Endometrial microvascular endothelial cells (primary cell): ENCODE measurements around the gene SFTPA2. TPM values are rescaled to one million over a fixed set of nuclear protein-coding genes. Genes with fewer than 3 reads are reported as not detected.
"Not testable (repeated sequence)": the region's sequence is repeated elsewhere in the genome, so short reads cannot be mapped to it uniquely, and the experiment has no call there.

Source experiments
- in situ Hi-C: cut with HindIII; loops from 2 replicates; pipeline ENCODE4 v1.10.0; 2017; ENCODE audit warnings: low sequenced_read_pairs, low pct_unique_long_range_greater_than_20kb; ENCODE audit errors: inconsistent ontology term
- total RNA-seq: library from RNA; depleted of rRNA; stranded (reverse); fragments of >200 nt; gene quantifications from one replicate; pipeline ENCODE4 v1.2.3, GENCODE V29; 2015; ENCODE audit errors: inconsistent ontology term

The SFTPA2 gene
- not detected for total RNA-seq

DNA sequence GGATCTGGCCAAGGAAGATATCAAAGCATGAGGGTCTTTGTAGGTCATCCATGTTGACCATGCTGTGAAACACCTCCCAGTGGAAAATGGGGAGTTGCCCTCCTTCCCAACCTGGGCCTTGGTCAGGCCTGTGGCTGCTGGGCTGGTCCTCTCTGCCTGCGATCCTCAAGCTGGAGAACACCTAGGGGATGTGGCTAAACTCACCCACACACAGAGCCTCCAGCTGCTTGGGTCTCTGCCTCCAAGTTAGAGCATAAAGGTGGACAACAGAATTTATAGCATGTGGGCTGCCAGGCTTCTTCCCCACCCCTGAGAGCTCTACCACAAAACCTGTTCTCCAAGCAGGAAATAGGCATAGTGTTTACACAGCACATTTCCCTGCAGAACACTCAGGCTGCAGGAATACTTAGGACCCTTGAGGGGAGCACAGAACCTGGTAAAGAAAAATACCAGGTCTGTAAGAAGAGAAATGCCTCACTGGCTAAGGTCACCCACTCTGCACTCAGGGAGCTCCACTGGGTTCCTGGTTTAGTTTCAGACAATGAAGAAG, at the start of gene SFTPA2:
TSS of gene SFTPA2 (minus strand) at position 248 of the 550 bp plus-strand sequence. CDS start 924 bp downstream, outside the sequence.
- in situ Hi-C loops, result no loop called here

DNA sequence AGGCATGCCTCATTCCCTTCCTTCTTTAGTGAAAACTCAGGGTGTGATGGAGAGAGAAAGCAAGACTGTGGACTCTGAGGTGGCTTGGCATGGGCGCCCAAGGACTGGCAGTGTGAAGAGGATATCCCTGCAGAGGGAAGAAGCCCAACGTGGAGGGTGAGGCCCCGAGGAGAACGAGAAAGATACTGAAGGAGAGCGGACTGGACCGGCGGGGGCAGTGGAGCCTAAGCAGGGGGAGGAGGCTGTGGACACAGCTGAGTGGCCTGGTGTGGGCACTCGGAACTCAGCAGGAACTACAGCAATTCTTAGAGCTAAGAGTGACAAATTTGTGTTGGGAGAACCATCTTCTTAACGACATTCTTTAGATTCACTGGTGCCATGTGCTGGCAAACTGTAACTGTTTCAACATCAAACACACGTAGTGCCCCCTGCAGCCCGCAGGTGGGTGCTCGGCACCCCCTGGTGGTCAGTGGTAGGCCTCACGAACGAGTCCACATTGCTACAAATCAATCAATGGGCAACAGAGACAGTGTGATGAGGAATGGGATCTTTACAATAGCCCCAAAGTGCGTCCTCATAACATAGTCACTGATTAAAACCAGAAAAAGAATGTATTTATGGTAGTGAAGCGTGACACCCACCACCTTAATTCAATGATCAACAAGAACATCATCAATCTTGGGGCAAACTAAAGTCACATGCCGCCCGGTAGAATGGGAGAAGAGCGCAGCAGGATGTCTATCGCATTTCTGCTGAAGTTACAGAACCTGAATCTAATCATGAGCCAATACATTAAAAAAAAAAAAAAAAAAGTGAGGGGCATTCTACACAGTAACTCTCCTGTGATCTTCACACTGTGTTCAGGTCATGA, 48.5 kb upstream of the SFTPA2 start:
- in situ Hi-C loops, result no loop called here

DNA sequence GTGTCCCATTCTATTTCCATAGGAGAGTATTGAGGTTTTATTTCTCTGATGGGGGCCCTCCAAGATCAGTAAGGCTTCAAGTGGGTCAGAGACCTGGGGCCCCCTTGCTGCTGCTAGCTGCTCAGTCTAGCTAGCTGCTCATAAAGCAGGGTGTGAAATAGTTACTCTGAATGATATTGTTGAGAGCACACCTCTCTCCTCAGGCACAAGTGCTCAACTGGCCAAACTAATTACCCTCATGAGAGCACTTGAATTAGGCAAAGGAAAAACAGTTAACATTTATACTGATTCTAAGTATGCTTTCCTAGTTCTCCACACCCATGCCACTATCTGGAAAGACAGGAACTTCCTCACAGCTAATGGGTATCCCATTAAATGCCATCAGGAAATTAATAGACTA, 45.1 kb upstream of the SFTPA2 start:
- in situ Hi-C loops, result no loop called here

DNA sequence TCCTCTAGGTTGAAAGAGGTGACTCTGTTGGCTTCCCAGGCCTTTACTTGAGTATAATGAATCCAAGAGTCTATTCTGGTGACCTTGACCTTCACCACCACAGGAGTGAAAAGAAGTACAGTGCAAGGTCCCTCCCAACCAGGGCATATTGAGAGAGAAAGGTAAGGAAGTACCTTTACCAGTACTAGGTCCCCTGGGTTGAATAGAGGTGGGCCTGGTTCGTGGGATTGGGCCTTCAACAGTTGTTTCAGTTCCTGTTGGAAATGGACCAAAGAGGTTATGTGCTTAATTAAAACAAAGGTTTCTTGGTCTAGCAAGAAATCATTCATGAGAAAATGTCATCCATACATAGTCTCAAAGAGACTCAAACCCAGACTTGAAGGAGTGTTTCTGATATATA, 44.1 kb upstream of the SFTPA2 start:
- in situ Hi-C loops, result no loop called here

DNA sequence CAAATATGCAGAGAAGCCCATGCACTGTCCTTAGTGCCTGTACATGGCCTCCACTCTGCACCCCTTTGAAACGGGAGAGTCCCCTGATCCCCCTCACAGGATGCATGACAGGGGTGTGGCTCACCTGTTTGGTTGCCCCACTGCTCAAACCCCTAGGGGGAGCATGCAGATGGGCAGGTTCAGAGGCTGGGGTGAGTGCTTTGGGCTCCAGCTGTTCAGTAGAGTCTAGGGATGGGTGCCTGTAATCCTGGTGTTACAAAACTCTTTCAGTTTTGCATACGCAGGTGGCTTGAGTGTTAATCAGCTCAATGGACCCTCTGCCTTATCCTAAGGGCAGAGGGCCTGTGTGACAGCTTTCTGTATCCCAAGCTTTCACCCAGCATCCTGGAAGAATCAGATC, 42.7 kb upstream of the SFTPA2 start:
- in situ Hi-C loops, result no loop called here

DNA sequence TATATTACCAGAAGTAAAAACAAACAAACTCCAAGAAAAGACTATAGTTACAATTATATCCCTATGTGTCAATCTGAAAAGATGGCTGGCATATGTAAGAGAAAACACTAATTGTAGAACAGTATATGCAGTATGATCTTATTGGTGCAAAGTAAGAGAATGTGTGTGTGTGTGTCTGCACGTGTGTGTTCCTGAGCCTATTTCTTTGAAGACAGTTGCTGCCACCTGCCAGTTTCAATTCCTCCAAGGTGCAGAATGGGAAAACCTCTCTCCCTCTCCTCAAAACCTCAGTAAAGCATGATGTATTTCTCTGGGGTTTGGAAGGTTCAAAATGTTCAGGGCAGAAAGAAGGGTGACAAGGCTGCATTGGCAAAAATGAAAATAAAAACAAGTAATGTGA, 41.7 kb upstream of the SFTPA2 start:
- in situ Hi-C loops, result no loop called here

DNA sequence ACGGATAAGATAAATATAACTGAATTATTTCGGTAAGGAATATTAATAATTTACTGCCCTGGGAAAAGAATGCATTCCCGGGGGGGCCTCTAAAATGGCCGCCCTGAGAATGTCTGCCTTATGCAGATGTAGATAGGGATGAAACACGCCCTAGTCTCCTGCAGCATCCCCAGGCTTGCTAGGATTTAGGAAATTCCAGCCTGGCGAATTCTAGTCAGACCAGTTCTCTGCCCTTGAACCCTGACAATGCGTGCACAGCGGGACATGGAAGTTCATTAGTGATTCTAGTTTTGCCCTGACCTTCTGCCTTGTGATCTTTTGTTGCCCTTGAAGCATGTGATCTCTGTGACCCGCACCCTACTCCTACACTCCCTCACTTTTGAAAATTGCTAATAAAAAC, 39.4 kb upstream of the SFTPA2 start:
- in situ Hi-C loops, result not testable (repeated sequence)

DNA sequence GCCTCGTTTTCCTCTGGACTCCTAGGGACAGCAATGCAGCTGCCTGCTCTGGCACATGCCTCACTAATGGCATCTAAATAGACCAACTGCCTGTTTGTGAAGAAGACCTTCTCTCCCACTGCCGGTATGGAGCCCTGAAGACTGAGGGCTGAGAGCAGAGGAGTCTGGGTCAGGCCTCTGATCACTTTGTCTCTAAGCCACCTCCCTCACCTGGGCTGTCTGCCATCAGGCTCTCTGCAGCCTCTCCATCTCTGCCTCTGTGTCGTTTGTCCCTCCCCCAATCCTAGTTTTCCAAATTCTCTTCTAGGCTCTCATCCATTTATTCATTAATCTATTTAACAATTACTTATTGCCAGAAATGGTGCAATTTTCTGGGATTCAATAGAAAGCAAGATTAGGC, 35.3 kb upstream of the SFTPA2 start:
- in situ Hi-C loops, result no loop called here

DNA sequence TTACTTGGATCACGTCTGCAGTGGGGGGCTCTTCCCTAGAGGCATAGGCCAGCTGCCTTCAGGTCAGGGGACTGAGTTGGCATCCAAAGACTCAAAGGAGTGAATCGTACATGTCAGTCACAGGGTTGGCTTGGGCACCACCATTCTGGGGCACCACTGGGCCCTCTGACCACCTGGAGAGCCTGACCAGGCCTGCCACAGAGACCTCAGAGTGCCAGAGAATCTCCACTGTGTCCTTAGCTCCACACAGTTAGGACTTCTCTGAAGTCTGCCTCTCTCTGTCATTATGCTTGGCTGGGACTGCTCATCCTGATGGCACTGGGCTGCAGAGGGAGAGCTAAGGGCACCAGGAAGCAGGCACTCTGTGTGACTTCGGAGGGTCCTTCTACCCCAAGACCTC, 34.4 kb upstream of the SFTPA2 start:
- in situ Hi-C loops, result not testable (repeated sequence)

DNA sequence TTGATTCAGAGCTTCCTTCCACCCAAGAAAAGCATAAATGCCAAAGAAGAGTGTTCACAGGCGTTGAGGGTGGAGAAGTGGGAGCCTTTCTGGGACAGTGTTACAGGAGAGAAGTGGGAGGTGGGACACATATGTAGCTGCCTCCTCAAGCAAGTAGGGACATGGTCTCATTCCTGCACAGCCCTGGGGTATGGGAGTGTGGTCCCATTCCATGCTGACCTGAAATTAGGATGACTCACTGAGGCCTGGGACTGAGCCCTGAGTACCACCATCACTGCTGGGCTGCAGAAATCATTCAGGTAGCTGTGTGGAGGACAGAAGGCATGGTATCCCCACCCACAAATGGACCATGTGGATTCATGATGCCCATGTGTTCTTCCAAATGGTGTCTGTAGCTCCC, 33.2 kb upstream of the SFTPA2 start:
- in situ Hi-C loops, result no loop called here

DNA sequence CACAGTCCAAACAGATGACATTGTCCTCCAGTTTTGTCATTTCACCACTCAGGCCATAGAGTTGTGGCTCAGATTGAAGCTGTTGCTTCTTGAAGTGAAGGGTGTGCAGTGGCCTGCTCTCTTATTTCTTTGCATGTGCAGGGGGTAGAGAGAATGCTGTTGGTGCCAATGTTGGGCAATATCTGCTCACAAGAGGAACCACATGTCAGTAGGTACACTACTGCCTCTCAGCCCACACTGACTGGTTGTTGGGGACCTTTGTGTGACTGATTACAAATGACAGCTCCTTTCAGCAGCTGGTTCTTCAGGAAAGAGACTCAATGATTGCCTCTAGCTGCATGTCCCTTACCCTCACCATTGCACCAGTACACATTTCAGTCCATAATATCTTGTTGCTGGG, 28.6 kb upstream of the SFTPA2 start:
- in situ Hi-C loops, result no loop called here

DNA sequence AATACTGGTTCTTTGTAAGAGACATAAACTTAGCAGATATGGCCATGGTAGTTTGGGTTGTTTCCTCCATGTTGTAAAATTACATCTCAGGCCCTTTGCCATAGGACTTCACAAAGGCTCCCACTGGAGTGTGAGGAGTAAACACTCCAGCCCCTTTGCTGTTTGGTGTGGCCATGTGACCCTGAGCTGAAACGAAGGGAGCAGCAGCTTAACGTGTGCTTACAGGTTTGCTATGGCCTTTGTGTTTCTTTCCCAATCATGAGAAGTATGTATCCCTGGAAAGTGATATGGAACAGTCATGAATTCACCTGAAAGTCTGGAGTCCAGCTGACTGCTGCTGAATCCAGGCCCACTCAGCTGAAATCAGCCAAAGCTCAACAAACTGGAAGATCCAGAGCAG, 26.7 kb upstream of the SFTPA2 start:
- in situ Hi-C loops, result no loop called here

DNA sequence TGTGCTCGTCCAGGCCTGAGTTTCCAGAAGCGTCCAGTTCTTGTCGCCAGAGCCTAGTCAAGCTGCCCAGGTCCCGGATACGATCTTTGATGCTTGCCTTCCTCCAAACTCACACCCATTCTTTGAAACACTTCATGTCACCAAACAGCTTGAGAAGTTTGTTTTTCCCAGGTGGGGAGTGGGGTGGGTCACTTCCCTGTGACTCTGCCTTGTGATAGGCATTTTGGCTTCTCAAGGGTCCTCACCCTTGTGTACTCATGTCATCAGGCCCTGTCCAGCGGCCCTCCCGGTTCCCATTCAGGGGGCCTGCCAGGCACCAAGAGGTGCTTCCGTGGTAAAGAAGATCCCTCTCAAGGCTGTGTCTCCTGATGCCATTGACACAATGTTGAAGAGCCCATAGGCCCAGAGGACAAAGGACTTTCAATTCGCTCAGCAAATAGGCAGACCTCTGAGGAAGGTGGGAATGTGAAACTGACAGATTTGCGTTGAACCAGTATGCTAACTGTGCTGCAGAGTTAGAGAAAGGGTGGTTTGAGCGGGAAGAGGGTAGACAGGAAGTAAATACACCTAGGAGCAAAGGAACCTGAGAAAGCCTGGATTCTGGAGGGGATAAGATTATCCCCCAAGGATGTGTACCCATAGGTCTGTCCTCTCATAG, 25.8 kb upstream of the SFTPA2 start:
- in situ Hi-C loops, result no loop called here

DNA sequence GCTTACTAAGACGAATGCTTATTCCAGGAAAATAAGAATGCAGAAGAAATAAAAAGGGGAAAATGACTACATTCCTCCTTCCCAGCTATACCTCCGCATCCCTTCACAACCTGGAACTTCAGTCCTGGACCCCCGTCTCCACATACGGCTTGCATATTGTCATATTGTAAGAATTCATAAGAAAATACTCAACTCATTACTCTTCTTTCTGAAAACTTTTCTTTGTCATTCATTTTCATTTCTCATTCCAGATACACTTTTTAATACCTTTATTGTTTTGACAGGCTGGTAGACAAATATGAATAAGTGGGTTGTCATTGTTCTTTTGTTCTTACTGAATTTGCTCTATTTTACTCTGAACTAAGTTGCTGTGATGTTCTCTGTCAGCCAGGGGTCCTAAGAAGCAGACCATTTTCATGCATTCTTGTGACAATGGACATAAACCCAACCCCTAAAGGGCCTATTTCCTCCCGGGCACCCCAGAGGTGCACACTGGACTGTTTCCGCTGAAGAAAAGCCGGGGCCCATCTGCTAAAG, 23.3 kb upstream of the SFTPA2 start:
- in situ Hi-C loops, result no loop called here

DNA sequence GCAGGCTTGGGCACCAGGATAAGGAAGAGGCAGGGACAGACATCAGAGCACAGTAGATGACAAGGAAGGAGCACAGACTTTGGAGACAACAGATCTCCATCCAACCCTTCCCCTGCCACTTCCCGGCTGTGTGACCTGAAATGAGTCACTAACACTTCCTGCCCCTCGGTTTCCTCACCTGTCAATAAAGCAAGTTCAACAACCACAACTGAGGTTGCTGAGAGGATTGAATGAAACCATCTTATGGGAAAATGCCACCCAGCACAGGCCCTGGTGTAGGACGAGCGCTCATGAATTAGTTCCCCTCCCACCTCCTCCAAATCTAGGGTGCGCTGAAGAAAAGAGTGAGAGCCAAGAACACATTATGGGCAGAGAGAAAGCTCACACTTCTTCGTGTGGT, 22.7 kb upstream of the SFTPA2 start:
- in situ Hi-C loops, result not testable (repeated sequence)

DNA sequence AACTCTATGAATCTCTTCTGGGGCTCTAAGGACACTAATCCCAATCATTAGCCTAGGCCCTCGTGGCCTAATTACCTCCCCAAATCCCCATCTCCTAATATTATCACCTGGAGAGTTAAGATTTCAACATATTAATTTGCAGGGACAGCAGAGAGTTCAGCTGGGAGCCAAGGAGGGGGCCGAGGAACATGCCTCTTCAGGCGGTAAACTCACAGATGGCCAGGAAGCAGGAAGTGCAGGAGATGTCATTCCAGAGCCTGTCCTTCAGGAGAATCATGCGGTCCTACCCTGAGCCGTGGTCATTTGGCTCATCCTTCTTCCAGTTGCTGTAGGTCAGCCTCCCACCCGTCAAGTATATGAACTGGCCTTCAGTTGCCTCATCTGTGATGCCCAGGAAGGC, 21.9 kb upstream of the SFTPA2 start:
- in situ Hi-C loops, result no loop called here

DNA sequence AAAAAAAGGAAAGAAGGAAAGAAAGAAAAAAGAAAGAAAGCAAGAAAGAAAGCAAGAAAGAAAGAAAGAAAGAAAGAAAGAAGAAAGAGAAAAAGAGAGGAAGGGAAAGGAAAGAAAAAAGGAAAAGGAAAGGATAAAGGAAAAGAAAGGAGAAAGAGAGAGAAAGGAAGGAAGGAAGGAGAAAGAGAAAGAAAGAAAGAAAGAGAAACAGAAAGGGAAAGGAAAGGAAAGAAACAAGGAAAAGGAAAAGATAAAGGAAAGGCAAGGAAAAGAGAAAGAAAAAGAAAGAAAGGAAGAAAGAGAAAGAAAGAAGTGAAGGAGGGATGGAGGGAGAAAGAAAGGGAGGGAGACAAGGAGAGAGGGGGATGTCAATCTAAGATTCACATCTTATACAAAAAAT, 20.8 kb upstream of the SFTPA2 start:
- in situ Hi-C loops, result no loop called here

DNA sequence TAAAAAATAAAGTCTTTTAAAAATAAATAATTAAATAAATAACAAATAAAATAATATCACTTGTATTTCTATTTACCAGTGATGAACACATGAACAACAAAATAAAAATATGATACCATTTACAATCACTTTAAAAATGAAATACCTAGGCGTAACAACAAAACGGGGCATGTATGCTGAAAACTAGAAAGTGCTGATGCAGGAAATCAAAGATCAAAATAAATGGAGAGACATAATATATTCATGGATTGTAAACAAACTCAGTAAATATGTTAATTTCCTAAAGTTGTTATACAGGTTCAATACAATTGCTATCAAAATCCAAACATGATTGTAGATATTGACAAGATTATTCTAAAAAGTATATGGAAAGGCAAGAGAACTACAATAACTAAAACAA, 19.2 kb upstream of the SFTPA2 start:
- in situ Hi-C loops, result no loop called here

DNA sequence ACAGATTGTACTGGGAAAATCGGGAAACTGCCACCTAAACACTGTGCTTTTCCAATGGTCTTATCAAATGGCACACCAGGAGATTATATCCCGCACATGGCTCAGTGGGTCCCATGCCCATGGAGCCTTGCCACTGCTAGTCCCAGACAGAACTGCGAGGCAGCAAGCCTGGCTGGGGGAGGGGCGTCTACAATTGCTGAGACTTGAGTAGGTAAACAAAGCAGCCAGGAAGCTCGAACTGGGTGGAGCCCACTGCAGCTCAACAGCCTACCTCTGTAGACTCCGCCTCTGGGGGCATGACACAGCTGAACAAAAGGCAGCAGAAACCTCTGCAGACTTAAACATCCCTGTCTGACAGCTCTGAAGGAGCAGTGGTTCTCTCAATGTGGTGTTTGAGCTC, 10.4 kb upstream of the SFTPA2 start:
- in situ Hi-C loops, result not testable (repeated sequence)

DNA sequence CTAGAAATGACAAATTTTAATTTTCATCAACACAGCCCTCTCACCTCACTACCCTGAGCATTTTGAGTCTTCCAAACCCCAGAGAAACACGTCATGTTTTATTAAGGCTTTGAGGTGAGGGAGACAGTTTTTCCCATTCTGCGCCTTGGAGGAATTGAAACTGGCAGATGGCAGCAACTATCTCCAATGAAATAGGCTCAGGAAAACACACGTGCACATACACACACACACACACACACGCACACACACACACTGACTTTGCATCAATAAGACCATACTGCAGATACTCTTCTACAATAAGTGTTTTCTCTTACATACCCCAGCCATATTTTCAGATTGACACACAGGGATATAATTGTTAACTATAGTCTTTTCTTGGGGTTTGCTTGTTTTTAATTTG, 3.2 kb upstream of the SFTPA2 start:
- in situ Hi-C loops, result no loop called here
